Astrocyte (in vitro differentiated cells and primary cell): Measurements from ENCODE around the gene DSG3.

Experiments
- EZH2 ChIP-seq: IDR thresholded peaks from 2 replicates; pipeline ENCODE4 v1.6.1; 2012; ENCODE audit warnings: mild to moderate bottlenecking, low read length, inconsistent platforms; ENCODE audit not compliant: insufficient read depth
- TF ChIP-seq, protein P1 (sequence below): IDR thresholded peaks from 2 replicates; pipeline ENCODE4 v1.5.1; 2011; ENCODE audit warnings: low read depth, mild to moderate bottlenecking, inconsistent platforms, low read length, moderate library complexity; ENCODE audit not compliant: insufficient read depth

DNA sequence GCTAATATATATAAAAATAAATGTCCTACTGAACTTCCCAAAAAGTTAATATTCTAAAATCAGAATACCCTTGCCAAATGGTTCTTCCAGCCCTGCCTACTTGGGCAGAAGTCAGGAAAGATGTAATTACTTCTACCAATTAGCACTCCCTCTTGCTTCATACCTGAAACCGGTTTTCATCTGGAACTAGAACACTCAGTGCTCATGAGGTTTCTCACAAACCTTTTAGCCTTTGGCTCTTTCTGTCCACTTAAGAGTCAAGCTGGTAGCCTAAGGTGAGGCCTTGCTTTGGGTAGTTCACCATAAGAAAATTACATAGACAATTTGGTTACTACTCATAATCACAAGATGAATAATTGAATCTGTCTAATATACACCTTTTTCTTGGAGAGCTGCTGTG lies 4.1 kb downstream of the DSG3 start:
- TF ChIP-seq, protein P1, sequence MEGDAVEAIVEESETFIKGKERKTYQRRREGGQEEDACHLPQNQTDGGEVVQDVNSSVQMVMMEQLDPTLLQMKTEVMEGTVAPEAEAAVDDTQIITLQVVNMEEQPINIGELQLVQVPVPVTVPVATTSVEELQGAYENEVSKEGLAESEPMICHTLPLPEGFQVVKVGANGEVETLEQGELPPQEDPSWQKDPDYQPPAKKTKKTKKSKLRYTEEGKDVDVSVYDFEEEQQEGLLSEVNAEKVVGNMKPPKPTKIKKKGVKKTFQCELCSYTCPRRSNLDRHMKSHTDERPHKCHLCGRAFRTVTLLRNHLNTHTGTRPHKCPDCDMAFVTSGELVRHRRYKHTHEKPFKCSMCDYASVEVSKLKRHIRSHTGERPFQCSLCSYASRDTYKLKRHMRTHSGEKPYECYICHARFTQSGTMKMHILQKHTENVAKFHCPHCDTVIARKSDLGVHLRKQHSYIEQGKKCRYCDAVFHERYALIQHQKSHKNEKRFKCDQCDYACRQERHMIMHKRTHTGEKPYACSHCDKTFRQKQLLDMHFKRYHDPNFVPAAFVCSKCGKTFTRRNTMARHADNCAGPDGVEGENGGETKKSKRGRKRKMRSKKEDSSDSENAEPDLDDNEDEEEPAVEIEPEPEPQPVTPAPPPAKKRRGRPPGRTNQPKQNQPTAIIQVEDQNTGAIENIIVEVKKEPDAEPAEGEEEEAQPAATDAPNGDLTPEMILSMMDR, result no peak
- no peak for TF ChIP-seq EZH2
